PFSK-1 (cell line): ENCODE measurements around the gene ICOS. TPM values are rescaled to one million over a fixed set of nuclear protein-coding genes. Genes with fewer than 3 reads are reported as not detected.

Experiments used
- FOXP2 ChIP-seq: optimal IDR thresholded peaks from 2 replicates; pipeline ENCODE3; 2011; ENCODE audit warnings: borderline replicate concordance, control low read depth, inconsistent platforms; ENCODE audit not compliant: insufficient read depth; ENCODE audit errors: extremely low read length, extremely low read depth
- POLR2AphosphoS5 ChIP-seq: IDR thresholded peaks from 2 replicates; pipeline ENCODE4 v1.6.1; 2012; ENCODE audit warnings: low read depth, mild to moderate bottlenecking, control low read depth, low read length, moderate library complexity
- REST ChIP-seq, 2 experiments: IDR thresholded peaks; 2 replicates each; pipeline versions ENCODE4 v1.6.1 to v1.8.0; 2011 to 2012; ENCODE audit warnings: low read depth in 2 of 2, low read length in 2 of 2, control low read depth in 1 of 2, inconsistent platforms in 1 of 2, mild to moderate bottlenecking in 1 of 2, moderate library complexity in 1 of 2; ENCODE audit not compliant: insufficient read depth in 1 of 2
- SIN3A ChIP-seq: IDR thresholded peaks from 2 replicates; pipeline ENCODE4 v1.6.1; 2012; ENCODE audit warnings: mild to moderate bottlenecking, low read length, moderate library complexity, borderline replicate concordance; ENCODE audit not compliant: insufficient read depth
- TAF1 ChIP-seq: IDR thresholded peaks from 2 replicates; pipeline ENCODE4 v1.6.1; 2012; ENCODE audit warnings: low read length, control low read depth, borderline replicate concordance; ENCODE audit not compliant: insufficient read depth
- polyA plus RNA-seq: library from polyadenylated mRNA; unstranded; fragments of >200 nt; gene quantifications from one replicate; pipeline ENCODE4 v1.2.1, GENCODE V29; 2012; ENCODE audit warnings: low read depth, missing spikeins; ENCODE audit not compliant: insufficient read length

Gene ICOS
- not detected for polyA plus RNA-seq

- no peak for TF ChIP-seq POLR2AphosphoS5
- TF ChIP-seq REST (IDR thresholded peaks at IDR 0.05; ENCODE audit: insufficient read depth in 1 of 2, low read depth in 2 of 2, low read length in 2 of 2) = no peak
- TF ChIP-seq SIN3A = no peak
- TF ChIP-seq TAF1 = no peak
Observed at GRCh38 chr2:203936535-203936934, at the start of gene ICOS. Gene ICOS, plus strand, starts transcription at chr2:203936763. Its CDS starts 52 bp downstream, at chr2:203936815.

- no peak for TF ChIP-seq TAF1
- no peak for TF ChIP-seq REST (IDR thresholded peaks at IDR 0.05; ENCODE audit: insufficient read depth in 1 of 2, low read depth in 2 of 2, low read length in 2 of 2)
- no peak for TF ChIP-seq SIN3A
- TF ChIP-seq POLR2AphosphoS5 = no peak
- no peak for TF ChIP-seq FOXP2
Observed at GRCh38 chr2:203887677-203888076, 48.9 kb upstream of the ICOS start.

GRCh38 chr2:203889542-203889941 is 47.0 kb upstream of the ICOS start:
- TF ChIP-seq REST (IDR thresholded peaks at IDR 0.05; ENCODE audit: insufficient read depth in 1 of 2, low read depth in 2 of 2, low read length in 2 of 2) = no peak
- no peak for TF ChIP-seq FOXP2
- TF ChIP-seq SIN3A = no peak

- TF ChIP-seq REST (IDR thresholded peaks at IDR 0.05; ENCODE audit: insufficient read depth in 1 of 2, low read depth in 2 of 2, low read length in 2 of 2) (no peak), SIN3A (no peak), POLR2AphosphoS5 (no peak), TAF1 (no peak), FOXP2 (no peak)
Observed at GRCh38 chr2:203889944-203890343, 46.6 kb upstream of the ICOS start.

GRCh38 chr2:203890733-203891132 is 45.8 kb upstream of the ICOS start:
- no peak for TF ChIP-seq FOXP2
- no peak for TF ChIP-seq SIN3A
- no peak for TF ChIP-seq TAF1
- TF ChIP-seq POLR2AphosphoS5 = no peak
- no peak for TF ChIP-seq REST (IDR thresholded peaks at IDR 0.05; ENCODE audit: insufficient read depth in 1 of 2, low read depth in 2 of 2, low read length in 2 of 2)
